Measurements from ENCODE around the gene PSAPL1.

The PSAPL1 gene

DNA sequence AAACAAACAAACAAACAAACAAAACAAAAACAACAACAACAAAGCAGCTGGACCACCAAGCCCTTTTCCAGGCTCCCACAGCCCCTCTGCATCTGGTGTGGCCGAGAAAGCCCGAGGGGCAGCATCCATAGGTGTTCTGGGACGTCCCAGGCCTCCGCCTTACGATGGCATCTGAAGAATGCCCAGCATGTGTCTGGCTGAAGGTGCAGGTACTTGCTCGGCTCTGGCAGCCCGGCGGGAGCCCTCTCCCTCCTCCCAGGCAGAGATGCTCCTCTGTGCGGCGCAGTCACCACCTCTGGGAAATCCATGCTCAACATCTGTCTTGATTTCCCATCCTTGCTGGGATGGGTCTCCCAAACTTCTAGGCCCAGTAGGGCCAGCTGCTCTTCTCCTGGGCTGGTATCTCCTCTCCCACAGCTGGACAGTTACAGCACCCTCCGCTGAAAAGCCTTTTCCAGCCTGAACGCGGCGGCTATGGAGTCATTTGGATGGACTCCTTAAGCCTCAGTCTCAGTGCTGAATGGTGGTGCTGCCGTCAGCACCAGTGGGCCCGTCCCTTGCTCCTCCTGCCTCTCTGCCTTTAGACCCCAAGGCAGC is 4.3 kb downstream of the PSAPL1 start:
- DNase-seq: no peak

DNA sequence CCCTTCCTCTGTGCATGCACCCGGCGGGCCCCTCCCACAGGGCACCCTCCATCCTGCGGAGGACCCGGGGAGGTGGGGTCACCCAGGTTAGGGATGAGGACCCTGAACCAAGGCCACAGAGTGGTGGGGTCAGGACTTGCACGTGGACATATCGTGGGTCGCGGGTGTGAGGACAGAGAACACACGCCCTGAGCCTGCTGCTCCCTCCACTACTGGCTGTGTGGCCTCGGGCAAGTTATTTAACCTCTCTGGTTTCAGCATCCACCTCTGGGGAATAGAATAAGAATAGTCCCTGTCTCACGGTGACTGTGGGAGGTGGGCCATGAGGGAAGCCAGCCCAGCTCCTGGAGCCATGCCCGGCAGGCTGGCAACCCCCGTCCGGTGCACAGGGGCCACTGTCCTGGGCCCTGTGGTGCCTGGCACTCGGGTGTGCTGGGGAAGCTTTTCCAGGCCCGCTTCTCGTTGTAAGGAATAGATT is 5.1 kb downstream of the PSAPL1 start:
- DNase-seq: no peak

DNA sequence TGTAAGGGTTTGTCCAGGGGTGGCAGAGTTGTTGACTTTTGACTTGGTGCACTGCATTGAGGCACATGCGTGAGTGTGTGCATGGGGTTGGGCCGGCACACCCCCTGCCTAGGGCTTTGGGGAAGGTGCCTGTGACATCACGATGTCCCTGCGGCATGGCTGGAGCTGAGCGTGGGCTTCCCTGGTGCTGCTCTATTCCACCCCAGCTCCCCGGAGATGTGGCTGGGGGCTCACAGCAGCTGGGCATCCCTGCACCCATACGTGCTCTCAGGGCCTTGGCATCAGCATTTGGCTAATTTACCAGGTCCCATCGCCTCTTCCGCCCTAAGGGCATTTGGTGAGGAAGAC is 5.7 kb downstream of the PSAPL1 start:
- DNase-seq: no peak

DNA sequence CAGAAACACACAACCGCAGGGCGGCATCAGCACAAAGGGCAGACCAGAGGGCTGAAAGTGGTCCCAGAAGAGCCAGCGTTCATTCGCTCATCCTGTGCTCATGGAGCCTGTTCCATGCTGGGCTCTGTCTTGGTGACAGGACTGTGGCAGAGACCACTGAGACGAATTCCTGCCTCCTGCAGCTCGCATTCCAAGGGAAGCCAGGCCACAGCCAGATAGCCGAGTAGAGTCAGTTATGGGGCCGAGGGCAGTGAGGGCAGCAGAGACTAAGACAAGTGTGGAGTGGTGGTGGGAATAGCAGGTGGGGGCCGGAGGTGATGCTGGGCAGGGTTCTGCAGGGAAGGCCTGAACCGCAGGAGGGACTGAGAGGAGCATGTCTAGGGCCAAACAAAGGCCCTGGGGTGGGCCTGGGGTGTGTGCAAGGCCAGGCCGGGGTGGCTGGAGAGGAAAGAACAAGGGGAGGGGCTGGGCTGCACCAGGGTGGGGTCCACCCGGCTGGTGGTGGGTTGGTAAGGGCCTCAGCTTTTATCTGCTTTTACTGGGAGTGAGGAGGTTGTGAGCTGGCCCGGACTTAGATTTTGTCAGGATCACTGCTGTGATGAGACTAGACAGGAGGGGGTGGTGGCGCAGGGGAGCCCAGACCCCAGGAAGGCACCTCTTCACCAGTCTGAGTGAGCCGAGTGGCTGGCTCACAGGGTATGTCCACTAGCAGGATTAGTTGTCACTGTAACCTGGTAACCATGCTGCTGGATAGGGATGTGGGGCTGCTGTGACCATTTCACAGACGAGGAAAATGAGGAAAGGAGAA is 6.3 kb downstream of the PSAPL1 start:
- DNase-seq: no peak

DNA sequence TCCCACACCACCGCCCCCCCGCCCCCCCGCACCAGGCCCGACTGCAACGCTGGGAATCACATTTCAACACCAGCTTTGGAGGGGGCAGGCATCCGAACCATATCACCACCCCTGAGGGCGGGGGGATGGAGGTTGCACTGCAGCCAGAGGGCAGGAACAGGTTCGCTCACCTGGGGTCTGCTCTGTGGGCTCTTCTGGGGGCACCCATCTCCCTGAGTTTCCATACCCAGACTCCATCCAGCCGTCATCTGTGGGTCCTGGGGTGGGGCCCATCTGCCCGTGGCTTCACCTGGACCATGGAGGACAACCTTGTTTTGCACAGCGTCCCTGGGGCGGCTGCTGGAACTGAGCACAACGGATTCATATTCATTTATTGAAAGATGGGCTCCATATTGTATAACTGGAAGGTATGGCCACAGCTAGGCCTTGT is 6.9 kb downstream of the PSAPL1 start:
- DNase-seq: no peak

DNA sequence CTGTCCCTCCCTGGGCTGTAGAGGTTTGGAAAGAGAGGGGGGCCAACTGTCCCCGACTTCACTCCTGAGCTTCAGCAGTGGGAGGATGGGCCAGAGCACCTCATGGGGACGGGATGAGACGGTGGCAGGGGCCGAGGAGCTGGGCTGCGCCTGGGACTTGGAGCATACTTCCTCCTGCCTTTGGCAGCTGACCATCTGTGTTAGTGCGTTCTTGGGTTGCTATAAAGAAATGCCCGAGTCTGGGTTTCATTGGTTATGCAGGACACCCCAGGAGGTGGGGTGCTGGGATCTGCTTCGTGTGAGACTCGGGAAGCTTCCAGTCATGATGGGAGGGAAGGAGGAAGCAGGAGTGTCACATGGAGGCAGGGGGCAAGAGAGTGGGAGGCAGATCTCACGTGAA is 7.4 kb downstream of the PSAPL1 start:
- DNase-seq: no peak

DNA sequence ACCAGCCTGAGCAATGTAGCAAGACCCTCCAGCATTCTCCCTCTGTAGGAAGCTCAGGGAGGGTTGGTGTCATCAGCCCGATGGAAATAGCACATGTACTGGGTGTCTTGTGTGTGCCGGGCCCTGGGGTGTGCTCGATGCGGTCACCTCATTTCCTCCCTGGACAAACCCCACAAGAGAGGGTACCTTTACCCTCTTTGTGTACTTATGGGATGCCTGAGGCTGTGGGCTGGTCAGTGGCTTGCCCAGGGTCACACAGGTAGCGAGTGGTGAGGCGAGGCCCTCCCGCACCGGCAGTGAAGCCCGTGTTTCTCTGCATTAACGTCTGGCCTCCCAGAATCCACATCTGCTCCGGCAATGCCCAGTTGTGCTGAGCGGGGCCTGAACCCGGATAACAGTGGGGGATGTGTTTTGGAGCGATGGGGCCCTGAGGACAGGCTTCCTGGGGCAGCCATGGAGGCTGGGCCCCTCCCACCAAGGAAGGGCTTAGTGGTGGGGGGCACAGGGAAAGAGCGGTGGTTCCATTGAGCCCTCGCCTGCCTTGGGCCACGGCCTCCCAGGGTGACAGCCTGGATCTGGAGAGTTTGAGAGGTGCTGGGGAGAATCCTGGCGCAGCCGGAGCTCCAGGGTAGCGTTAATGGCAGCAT is 8.1 kb downstream of the PSAPL1 start:
- DNase-seq: no peak

DNA sequence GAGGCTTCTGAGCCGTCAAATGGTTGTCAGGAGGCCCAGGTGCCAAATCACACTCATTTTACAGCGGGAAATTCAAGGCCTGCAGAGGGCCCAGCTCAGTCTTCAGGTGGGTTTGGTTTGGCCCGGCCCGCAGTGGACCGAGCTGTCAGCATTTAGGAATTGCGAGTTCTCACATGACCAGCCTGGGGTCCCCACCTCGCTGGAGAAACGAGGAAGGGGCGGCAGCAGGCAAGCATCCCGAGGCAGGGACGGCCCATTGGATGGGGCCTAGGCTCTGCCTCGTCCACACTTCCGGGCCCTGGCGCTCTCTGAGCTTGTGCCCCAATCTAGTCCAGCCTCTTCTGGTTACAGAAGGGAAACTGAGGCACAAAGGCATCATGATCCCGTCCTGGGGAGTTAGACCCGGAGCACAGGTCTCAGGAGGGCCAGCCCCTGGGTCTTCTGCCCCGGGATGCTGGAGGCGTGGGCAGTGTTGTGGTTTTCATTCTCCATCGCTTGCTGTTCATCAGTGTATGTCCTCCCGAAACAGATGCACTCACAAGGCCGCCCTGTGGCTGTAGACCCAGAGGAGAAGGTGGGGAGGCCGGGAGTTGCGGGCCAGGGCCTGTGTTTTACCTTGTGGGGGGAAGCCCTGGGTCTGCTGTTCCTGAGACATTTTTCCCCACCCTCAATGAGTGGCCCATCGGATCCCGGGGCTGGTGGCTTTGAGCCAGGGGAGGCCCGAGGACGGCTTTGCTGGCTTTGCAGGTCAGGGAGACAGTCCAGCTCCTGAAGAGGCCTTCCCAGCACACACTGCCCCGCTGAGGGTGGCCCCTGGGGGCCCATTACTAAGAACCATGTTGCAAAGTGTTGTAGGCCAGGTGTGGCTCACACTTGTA is 8.9 kb downstream of the PSAPL1 start:
- DNase-seq: no peak

DNA sequence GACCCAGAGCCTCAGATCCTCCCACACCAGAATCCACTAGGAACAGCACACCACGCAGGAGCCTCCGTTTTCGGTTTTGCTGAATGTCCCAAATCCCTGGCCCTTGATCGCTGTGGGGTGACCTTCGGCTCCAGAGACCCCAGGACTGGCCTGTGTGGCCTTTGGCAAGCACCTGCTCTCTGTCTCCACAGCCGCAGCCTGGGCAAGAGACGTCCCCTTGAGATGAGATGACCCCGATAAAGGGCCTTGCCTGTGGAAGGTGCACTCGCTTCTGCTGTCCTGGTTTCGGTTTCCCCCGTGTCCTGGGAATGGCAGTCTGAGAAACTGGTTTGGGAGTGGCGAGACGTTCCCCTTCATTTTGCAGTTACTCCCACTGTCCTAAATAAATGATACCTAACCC is 9.6 kb downstream of the PSAPL1 start:
- no peak for DNase-seq

DNA sequence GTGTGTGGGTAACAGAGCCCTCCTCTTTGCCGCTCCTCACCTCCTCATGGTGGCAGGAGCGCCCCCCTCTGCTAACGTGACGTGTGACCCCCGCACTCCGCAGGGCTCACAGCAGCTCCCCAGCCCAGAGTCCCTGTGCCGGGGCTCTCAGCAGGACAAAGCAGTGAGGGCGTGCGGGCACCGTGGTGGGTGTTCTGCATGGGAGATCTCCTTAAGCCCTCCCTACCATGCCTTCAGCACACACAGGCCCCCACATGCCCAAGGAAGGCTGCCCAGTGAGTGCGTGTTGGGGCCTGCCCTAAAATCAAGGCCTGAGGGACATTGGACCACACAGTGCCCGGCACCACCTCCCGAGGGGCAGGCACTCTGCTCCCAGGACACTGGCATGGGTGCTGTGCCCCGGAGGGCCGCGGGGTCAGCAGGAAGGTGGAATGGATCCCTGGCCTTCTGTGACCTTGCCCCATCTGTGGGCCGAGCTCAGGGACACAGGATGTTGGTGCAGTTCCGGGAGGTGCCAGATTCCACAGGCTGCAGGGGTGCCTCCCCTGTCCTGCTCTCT is 10.1 kb downstream of the PSAPL1 start:
- no peak for DNase-seq

DNA sequence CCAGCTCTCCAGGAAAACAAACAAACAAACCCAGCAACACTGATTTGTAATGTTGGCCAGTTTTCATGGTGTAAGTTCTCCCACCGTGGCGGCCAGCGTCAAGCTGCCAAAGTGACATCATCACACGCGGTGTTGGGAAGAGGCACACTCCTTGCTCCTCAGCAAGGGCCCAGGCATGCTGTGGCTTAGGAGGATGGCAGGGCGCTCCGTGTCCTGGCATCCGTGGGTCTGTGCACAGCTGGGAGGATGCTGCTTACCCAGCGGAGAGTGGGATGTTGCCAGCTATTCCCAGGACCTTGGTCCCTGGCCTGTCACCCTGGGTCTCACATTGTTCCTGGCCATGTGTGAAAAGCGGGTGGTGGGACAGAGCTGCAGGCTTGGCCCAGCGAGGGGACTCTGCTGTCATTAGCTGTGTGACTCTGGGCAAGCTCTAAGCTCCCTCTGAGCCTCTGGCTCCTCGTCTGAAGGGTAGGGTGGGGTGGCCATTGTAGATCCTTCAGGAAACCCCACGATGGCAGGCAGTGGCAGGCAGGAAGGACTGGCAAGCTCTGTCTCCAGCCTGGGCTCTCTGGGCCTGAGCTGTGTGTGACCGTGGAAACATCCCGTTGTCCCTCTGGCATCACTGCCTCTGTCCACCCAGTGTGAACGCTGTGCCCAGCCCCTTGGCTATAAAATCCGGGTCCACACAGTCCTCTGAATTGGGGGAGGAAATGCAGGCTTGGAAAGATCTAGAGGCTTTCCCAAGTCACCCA is 10.8 kb downstream of the PSAPL1 start:
- DNase-seq: no peak

DNA sequence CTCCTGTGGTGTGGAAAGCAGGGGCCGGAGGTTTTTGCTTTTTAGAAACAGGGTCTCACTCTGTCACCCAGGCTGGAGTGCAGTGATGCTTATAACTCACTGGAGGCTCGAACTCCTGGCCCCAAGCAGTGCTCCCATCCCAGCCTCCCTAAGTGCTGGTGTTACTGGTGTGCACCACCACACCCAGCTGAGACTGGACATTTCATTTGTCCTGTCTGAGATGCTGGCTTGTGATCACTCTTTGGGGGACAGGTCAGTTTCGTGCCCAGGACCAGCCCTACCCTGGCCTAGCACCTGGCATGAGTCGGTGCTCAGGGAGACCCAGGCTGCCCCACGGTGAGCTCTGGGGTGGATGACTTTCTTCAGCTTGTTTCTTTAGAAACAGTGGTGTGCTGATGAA is 11.3 kb downstream of the PSAPL1 start:
- DNase-seq: no peak

DNA sequence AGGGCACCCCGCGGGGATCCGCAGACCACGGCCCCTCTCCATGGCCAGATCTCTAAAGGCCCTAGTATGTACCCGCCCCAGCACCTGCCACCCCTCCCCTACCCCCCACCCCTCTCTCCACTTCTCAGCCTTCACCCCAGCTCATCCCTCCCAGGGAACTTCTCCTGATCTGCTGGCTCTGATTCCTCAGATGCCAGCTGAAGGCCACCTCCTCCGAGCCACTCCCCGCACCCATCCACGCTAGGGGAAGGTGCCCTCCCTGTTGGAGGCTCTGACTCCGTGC is 11.9 kb downstream of the PSAPL1 start:
- no peak for DNase-seq

DNA sequence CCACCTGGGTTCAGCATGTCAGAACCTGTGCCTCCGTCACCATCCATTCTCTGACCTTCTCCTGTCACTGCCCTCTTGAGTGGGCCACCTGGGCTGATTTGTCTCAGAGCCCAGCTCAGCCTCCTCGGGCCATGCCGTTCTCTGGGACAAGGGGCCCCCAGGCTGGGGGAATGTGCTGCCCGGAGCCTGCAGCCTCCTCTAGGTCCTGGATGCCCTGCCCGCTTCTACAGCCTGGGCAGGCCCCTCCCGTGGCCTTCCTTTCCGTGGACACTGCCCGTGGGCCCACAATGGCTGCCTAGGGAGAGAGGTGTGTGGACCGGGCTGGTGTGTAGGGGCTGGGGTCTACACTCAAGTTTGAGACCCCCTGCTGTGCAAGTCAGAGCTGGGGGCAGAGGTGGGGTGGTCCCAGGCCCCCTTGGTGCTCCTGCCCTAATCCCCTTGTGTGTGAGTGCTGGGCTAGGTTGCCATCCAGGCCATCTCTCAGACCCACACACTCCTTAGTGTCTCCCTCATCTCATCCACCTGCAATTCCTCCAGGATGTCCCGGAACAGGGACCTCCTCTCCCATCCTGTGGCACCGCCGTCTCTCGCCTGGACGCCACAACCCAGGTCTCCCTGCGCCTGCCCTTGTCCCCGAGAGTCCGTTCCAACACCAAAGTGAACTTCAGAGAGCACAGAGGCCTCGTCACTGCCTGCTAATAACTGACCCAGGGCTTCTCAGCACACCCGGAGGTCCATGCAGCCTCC is 12.4 kb downstream of the PSAPL1 start:
- no peak for DNase-seq

DNA sequence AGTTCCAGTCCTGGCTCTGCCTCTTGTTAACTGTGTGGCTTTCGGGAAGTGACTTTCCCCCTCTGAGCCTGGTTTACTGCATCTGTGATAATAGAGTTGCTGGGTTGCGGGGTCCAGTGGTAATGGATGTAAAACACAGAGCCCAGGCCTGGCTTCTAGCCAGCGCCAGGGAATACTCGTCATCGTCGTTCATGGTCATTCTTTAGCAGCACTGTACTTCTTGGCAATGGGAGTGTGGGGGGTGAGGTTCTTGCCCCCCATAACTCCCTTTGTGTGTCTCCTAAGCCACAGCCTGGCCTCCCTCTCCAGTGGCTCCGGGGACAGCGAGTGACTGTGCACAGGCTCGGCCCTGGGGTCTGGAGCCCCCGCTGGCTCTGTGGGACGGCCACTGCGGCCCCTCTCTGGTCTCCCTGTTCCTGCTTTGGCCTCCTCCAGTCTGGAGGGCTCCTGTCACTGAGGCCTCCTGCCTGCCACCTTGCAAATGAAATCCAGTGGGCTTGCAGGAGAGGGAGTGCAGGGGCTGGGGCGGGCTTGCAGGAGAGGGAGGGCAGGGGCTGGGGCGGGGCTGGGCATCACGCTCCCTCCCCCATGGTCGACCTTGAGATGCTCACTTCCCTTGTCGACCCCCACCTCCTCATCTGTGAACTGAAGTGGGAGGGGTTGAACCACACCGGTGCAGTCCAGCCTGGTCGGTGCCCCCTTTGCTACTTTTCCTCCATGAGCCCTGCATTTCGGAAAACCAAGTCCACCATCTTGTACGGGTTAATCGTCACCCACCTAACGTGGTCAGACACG is 13.2 kb downstream of the PSAPL1 start:
- DNase-seq: no peak

DNA sequence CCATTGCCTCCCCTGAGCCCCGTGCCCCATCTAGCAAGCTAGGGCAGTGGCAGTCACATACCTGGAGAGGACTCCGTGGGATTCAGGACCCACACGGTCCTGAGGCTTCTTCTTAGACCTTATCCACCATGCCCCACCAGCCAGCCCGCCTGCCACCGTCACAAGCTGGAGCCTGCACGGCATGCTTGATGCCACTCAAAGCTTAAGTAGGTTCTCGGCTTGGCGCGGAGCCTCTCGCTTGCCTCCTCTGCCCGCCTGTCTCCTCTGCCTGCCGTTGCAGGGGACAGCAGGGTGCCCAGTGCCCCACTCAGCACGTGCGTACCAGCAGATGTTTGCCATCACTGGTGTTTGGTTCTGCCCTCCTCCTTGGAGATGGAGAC is 14.1 kb downstream of the PSAPL1 start:
- DNase-seq: no peak

DNA sequence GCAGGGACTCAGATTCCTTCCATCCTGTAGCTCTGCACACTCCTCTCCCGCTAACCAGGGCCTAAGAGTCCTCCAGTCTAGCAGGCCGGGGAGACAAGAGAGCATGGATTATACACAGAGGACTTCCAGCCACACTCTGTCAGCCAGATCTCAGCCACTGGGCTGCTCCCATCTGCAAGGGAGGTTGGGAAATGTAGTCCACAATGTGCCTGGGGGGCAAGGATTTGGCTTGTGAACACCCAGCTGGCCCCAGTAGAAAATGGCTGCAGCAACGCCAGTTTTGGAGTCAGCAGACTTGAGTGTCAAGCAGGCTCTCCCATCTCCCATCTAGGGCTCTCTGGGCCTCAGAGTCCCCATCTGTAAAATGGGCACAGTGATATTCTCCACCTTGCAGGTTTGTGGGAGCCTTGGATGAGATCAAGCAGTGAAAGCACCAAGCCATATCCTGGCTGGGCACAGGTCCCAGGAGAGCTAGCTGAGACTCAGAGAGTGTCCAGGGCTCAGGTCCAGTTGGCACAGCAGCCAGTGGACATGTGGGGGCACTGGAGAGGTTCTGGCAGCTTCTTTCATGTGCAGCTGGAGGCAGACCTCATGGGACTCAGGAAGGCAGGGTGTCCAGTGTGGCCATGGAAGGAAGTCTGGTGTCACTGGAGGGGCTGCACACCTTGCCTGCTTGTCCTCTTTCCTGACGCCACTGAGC is 14.6 kb downstream of the PSAPL1 start:
- no peak for DNase-seq

DNA sequence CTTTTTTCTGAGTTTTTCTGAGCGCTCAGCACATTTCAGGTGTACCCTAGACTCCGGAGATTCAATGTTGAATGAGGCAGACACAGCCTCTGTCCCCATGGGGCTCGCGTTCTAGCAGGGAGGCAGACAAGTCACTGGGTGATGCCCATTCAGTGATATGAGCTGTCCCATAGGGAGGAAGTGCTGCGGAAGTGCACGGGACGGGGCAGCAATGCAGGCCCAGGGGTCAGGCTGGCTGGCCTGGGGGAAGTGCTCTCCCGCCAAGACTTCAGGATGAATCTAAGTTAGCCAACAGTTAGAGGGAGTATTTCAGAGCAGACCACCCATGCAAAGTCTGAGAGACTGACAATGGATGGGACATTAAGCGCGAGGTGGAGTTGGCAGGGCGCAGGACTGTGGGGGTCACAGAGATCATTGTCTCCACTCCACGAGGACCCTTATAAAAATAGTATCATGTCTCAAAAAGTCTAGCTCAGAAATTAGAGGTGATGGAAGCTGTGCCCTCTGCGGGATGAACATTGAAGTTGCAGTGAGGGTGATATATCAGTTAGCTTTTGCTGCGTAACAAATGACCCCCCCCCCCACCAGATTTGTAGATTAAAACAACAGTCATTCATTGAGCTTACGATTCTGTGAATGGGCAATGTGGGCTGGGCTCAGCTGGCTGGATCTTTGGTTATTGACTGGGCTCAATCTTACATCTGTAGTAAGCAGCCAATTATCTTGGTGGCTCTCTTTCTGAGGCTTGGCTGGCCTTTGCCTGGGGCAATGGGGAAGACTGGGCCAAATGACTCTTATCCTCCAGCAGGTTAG is 16.4 kb downstream of the PSAPL1 start:
- no peak for DNase-seq

DNA sequence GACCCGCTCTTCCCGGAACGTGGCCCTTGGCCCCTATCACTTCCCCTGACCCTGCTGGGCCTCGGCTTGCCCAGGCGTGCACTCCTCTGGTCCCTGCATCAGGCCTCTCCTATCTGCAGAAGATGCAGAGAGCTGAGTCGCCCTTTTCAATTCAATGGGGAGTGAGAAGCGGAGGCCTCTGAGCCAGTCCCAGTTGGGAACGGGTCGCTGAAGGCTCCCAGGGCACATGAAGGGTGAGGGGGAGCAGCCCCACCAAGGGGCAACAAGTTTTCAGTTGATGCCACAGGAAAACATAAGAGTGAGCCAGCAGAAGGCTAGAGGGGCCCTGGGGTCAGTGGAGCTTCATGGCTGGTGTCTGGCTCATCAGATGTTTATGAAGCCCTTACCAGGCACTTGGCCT is 17.1 kb downstream of the PSAPL1 start:
- no peak for DNase-seq

All from activated naive CD4-positive, alpha-beta T cell (primary cell).